Mucosa of descending colon (tissue), 3 donors: ENCODE results near the gene PTPRF. TPM values are rescaled to one million over a fixed set of nuclear protein-coding genes. Genes with fewer than 3 reads are reported as not detected.

ENCODE experiments used
- ATAC-seq: fragments of 200-7000 bp; cut with Tn5 transposase; one replicate; pipeline ENCODE4 v1.9.1; 2020; ENCODE audit warnings: mild to moderate bottlenecking, moderate library complexity
- DNase-seq, 3 donors: peaks; one replicate each; pipeline ENCODE4 v3.0.0-alpha.2; 2020
- H3K36me3 ChIP-seq: fragments of 200-600 bp; one replicate; pipeline ENCODE4 v1.8.0; 2021; ENCODE audit warnings: low read depth, mild to moderate bottlenecking
- H3K4me1 ChIP-seq: fragments of 200-600 bp; one replicate; pipeline ENCODE4 v1.8.0; 2021; ENCODE audit warnings: low read depth, mild to moderate bottlenecking
- H3K4me3 ChIP-seq: fragments of 200-600 bp; one replicate; pipeline ENCODE4 v1.8.0; 2021; ENCODE audit warnings: mild to moderate bottlenecking
- H3K9me3 ChIP-seq: fragments of 200-600 bp; one replicate; pipeline ENCODE4 v1.8.0; 2021; ENCODE audit warnings: mild to moderate bottlenecking
- CTCF ChIP-seq: fragments of 200-600 bp; IDR thresholded peaks from one replicate; pipeline ENCODE4 v1.8.0; 2022; ENCODE audit warnings: antibody characterized with exemption, mild to moderate bottlenecking
- intact Hi-C, 2 donors: fragments of 100-400 bp; cut with DNase I in 1 of 2; cut with micrococcal nuclease in 1 of 2; formaldehyde crosslinking; loops; one replicate each; pipeline versions ENCODE4 v1.11.0 to v1.11.1; 2022; cut with DNase I, micrococcal nuclease
- total RNA-seq, 3 donors: library from RNA; stranded (reverse); fragmentation: NEBNext Ultra II Directional in 2 of 3; extraction: Animal tissue kit (Norgen Biotek cat#: 25700) in 2 of 3; gene quantifications; one replicate each; pipeline versions ENCODE4 v1.2.1 to v1.2.4, GENCODE V29; 2021 to 2023
- donor health status: DM: no; HTN: no; CAD: no; lungs with moderate emphysema.
- donor health status: DM: no; HTN: no; CAD: no.
- donor health status: DM: no; HTN: yes; CAD: no.

The PTPRF gene
- total RNA-seq, 3 donors from 2014 or later, result 355 to 752 (median 384) TPM

- Histone ChIP-seq H3K4me1 (peaks cover 32% of the 10 kb centered on the region), H3K36me3 (no peaks in the 10 kb centered on the region), H3K4me3 (no peak overlapping the region), H3K9me3 (no peaks in the 10 kb centered on the region)
- peak; percentile 52 for ATAC-seq
- intact Hi-C loops, result no loop called here
- peak in 2 of 3 donors; percentile 51 to 53 for DNase-seq
- no peak for TF ChIP-seq CTCF
Observed at GRCh38 chr1:43585557-43585956, 54.9 kb downstream of the PTPRF start.

GRCh38 chr1:43586136-43586731 is 55.6 kb downstream of the PTPRF start:
- Histone ChIP-seq H3K36me3 (no peaks in the 10 kb centered on the region), H3K4me1 (peaks cover 32% of the 10 kb centered on the region), H3K4me3 (no peak overlapping the region), H3K9me3 (no peaks in the 10 kb centered on the region)
- intact Hi-C loops, result no loop called here
- DNase-seq (no peak), ATAC-seq (no peak)
- no peak for TF ChIP-seq CTCF

- TF ChIP-seq CTCF, result no peak
- Histone ChIP-seq H3K36me3 (peaks cover 3% of the 10 kb centered on the region), H3K4me1 (peaks cover 25% of the 10 kb centered on the region), H3K4me3 (no peak overlapping the region), H3K9me3 (no peaks in the 10 kb centered on the region)
- no peak for ATAC-seq
- intact Hi-C loops, result no loop called here
- no peak for DNase-seq
Observed at GRCh38 chr1:43587001-43587400, 56.3 kb downstream of the PTPRF start.

DNA sequence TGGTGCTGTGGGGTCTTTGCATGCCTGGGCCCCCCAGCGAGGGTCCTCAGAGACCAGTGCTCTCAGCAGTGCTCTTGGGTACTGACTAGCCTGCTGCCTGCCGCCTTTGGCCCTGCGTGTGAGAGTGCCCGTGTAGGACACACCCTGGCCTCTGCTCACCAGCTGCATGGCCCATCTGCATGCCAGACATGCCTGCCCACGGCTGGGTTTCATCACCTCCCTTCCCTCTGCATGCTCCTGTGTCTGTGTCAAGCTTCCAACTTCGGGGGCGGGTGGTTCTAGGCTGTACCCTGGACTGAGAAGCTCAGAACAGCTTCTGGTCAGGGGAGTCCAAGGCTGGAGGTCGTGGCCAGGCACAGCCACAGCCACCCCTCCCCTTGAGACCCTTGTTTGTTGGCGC is 56.9 kb downstream of the PTPRF start:
- intact Hi-C loops, result no loop called here

DNA sequence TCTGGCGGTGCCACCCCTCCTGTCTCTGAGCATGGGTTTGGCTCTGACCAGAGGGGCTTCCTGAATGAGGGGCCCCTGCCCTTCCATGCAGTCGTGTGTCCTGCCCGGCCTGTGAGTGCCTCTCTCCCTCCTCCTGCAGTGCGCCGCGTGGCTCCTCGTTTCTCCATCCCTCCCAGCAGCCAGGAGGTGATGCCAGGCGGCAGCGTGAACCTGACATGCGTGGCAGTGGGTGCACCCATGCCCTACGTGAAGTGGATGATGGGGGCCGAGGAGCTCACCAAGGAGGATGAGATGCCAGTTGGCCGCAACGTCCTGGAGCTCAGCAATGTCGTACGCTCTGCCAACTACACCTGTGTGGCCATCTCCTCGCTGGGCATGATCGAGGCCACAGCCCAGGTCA is 57.9 kb downstream of the PTPRF start:
- intact Hi-C loops, result no loop called here
- DNase-seq (no peak), ATAC-seq (no peak)
- peaks cover 3% of the 10 kb centered on the region for H3K36me3 ChIP-seq
- TF ChIP-seq CTCF, result no peak
- H3K4me3 ChIP-seq, result no peak overlapping the region
- peaks cover 20% of the 10 kb centered on the region for H3K4me1 ChIP-seq
- H3K9me3 ChIP-seq, result no peaks in the 10 kb centered on the region

More for the DNA sequence above, 56.9 kb downstream of the PTPRF start:
- Histone ChIP-seq H3K36me3 (peaks cover 3% of the 10 kb centered on the region), H3K9me3 (no peaks in the 10 kb centered on the region), H3K4me1 (peaks cover 20% of the 10 kb centered on the region), H3K4me3 (no peak overlapping the region)
- ATAC-seq (no peak), DNase-seq (no peak)
- TF ChIP-seq CTCF, result no peak

GRCh38 chr1:43590388-43590925 is 59.8 kb downstream of the PTPRF start:
- H3K4me1 ChIP-seq, result peaks cover 11% of the 10 kb centered on the region
- peaks cover 3% of the 10 kb centered on the region for H3K36me3 ChIP-seq
- intact Hi-C loops, result no loop called here

More at GRCh38 chr1:43590388-43590925, 59.8 kb downstream of the PTPRF start:
- TF ChIP-seq CTCF, result no peak
- DNase-seq (no peak), ATAC-seq (no peak)
- no peak overlapping the region for H3K4me3 ChIP-seq
- H3K9me3 ChIP-seq, result no peaks in the 10 kb centered on the region
